AG10803 (cell line): ENCODE data around the gene RLN1.
"Not testable (repeated sequence)": the region's sequence is repeated elsewhere in the genome, so short reads cannot be mapped to it uniquely, and the experiment has no call there.

Experiments
- DNase-seq: peaks from one replicate; pipeline ENCODE4 v3.0.0; 2010; ENCODE audit warnings: low read depth
- H3K4me3 ChIP-seq: 2 replicates; pipeline ENCODE4 v1.5.1; 2011; ENCODE audit warnings: mild to moderate bottlenecking, low read length, control low read depth
- CTCF ChIP-seq: conservative IDR thresholded peaks from 2 replicates; pipeline ENCODE4 v1.5.1; 2011; ENCODE audit warnings: mild to moderate bottlenecking, low read length, control low read depth, inconsistent platforms

RLN1 gene

GRCh38 chr9:5338992-5339981, at the start of gene RLN1:
TSS of gene RLN1 (minus strand) at chr9:5339876. CDS start at chr9:5339746, 130 bp downstream.
- DNase-seq, H3K4me3 ChIP-seq: not testable (repeated sequence)

GRCh38 chr9:5389109-5389732, 49.5 kb upstream of the RLN1 start:
- no peak overlapping the region for H3K4me3 ChIP-seq
- TF ChIP-seq CTCF: no peak
- DNase-seq: peak; percentile 84

- H3K4me3 ChIP-seq: no peak overlapping the region
- DNase-seq: peak; percentile 64
- TF ChIP-seq CTCF: no peak
Observed at GRCh38 chr9:5388026-5388819, 48.5 kb upstream of the RLN1 start.

- no peak overlapping the region for H3K4me3 ChIP-seq
- no peak for TF ChIP-seq CTCF
- DNase-seq: no peak
Observed at GRCh38 chr9:5384436-5384835, 44.8 kb upstream of the RLN1 start.

GRCh38 chr9:5382479-5382878, 42.8 kb upstream of the RLN1 start:
- no peak for TF ChIP-seq CTCF
- DNase-seq: no peak
- no peak overlapping the region for H3K4me3 ChIP-seq

GRCh38 chr9:5375790-5376477, 36.3 kb upstream of the RLN1 start:
- DNase-seq: no peak
- TF ChIP-seq CTCF: no peak
- no peak overlapping the region for H3K4me3 ChIP-seq

- DNase-seq: no peak
- TF ChIP-seq CTCF: no peak
- H3K4me3 ChIP-seq: no peak overlapping the region
Observed at GRCh38 chr9:5375091-5375490, 35.4 kb upstream of the RLN1 start.
